Left forelimb (tissue), 1 donor: Measurements from ENCODE around the gene TAS2R41.

Experiments used
- DNase-seq: peaks from one replicate; pipeline ENCODE4 v3.0.0-alpha.2; 2018; ENCODE audit warnings: low spot score

Gene TAS2R41

GRCh38 chr7:143493751-143494150 is 16.1 kb downstream of the TAS2R41 start:
- DNase-seq, result no peak

GRCh38 chr7:143494622-143495021 is 16.9 kb downstream of the TAS2R41 start:
- DNase-seq, result no peak

GRCh38 chr7:143495851-143496250 is 18.2 kb downstream of the TAS2R41 start:
- no peak for DNase-seq

GRCh38 chr7:143496263-143496662 is 18.6 kb downstream of the TAS2R41 start:
- DNase-seq, result no peak

GRCh38 chr7:143497008-143497795 is 19.5 kb downstream of the TAS2R41 start:
- DNase-seq, result no peak

GRCh38 chr7:143499246-143499645 is 21.6 kb downstream of the TAS2R41 start:
- DNase-seq, result no peak

GRCh38 chr7:143499743-143500348 is 22.2 kb downstream of the TAS2R41 start:
- DNase-seq, result no peak

- no peak for DNase-seq
Measured at GRCh38 chr7:143503261-143503660, 25.6 kb downstream of the TAS2R41 start.

- DNase-seq, result no peak
Measured at GRCh38 chr7:143504215-143504936, 26.7 kb downstream of the TAS2R41 start.

- no peak for DNase-seq
Measured at GRCh38 chr7:143504937-143505297, 27.2 kb downstream of the TAS2R41 start.

GRCh38 chr7:143505838-143506237 is 28.2 kb downstream of the TAS2R41 start:
- DNase-seq, result no peak

GRCh38 chr7:143507094-143507518 is 29.4 kb downstream of the TAS2R41 start:
- DNase-seq, result no peak

- DNase-seq, result no peak
Measured at GRCh38 chr7:143507534-143508055, 29.9 kb downstream of the TAS2R41 start.

GRCh38 chr7:143510854-143511592 is 33.4 kb downstream of the TAS2R41 start:
- no peak for DNase-seq

- DNase-seq, result no peak
Measured at GRCh38 chr7:143511593-143512047, 33.9 kb downstream of the TAS2R41 start.

GRCh38 chr7:143512488-143513340 is 35.0 kb downstream of the TAS2R41 start:
- DNase-seq, result no peak

GRCh38 chr7:143514487-143514886 is 36.8 kb downstream of the TAS2R41 start:
- no peak for DNase-seq

- no peak for DNase-seq
Measured at GRCh38 chr7:143514995-143515735, 37.5 kb downstream of the TAS2R41 start.

GRCh38 chr7:143516981-143517380 is 39.3 kb downstream of the TAS2R41 start:
- no peak for DNase-seq

GRCh38 chr7:143518521-143518920 is 40.8 kb downstream of the TAS2R41 start:
- DNase-seq, result no peak
